ENCODE data around the gene PTPRZ1. TPM values are rescaled to one million over a fixed set of nuclear protein-coding genes. Genes with fewer than 3 reads are reported as not detected.
A peak's percentile ranks its signal among the peaks of the same experiment; 100 is the strongest.

The PTPRZ1 gene
- total RNA-seq, 1 donor from 2014 or later = 154 TPM

- Mint-ChIP-seq H3K27ac (no peak overlapping the region), H3K36me3 (peaks cover 45% of the 10 kb centered on the region), H3K27me3 (ENCODE audit: insufficient read depth, low read depth) (no peaks in the 10 kb centered on the region), H3K4me3 (no peak overlapping the region), H3K9me3 (no peaks in the 10 kb centered on the region), H3K4me1 (peaks cover 3% of the 10 kb centered on the region)
- peaks cover 31% of the 10 kb centered on the region for H3K36me3 ChIP-seq
- no peaks in the 10 kb centered on the region for H3K79me2 ChIP-seq (ENCODE audit: low read depth)
- DNase-seq (ENCODE audit: low spot score) = no peak
- no peak overlapping the region for H3K9ac ChIP-seq
- H3K27me3 ChIP-seq = no peaks in the 10 kb centered on the region
- H3F3A ChIP-seq (ENCODE audit: low read depth) = peaks cover 35% of the 10 kb centered on the region
- H3K4me1 ChIP-seq = no peaks in the 10 kb centered on the region
- no peak overlapping the region for H3K4me3 ChIP-seq
- no peak overlapping the region for H3K27ac ChIP-seq
- H3K4me2 ChIP-seq = no peak overlapping the region
- no peaks in the 10 kb centered on the region for H4K20me1 ChIP-seq (ENCODE audit: low read depth)
- TF ChIP-seq EZH2 (IDR thresholded peaks at IDR 0.05) (no peak), EZH2phosphoT487 (IDR thresholded peaks at IDR 0.05) (no peak), CTCF (IDR thresholded peaks at IDR 0.05) (no peak)
- no peaks in the 10 kb centered on the region for H3K9me3 ChIP-seq (ENCODE audit: low read depth)
- H2AFZ ChIP-seq (replicated peaks) = no peak overlapping the region
Observed at GRCh38 chr7:122072924-122073599, 200.1 kb downstream of the PTPRZ1 start.

GRCh38 chr7:122073635-122074034, 200.7 kb downstream of the PTPRZ1 start:
- Mint-ChIP-seq H3K27me3 (ENCODE audit: insufficient read depth, low read depth) (no peaks in the 10 kb centered on the region), H3K27ac (no peak overlapping the region), H3K4me1 (peaks cover 2% of the 10 kb centered on the region), H3K9me3 (no peaks in the 10 kb centered on the region), H3K4me3 (no peak overlapping the region), H3K36me3 (peaks cover 48% of the 10 kb centered on the region)
- no peak overlapping the region for H3K9ac ChIP-seq
- no peaks in the 10 kb centered on the region for H4K20me1 ChIP-seq (ENCODE audit: low read depth)
- H3K9me3 ChIP-seq (ENCODE audit: low read depth) = no peaks in the 10 kb centered on the region
- no peaks in the 10 kb centered on the region for H3K79me2 ChIP-seq (ENCODE audit: low read depth)
- DNase-seq (ENCODE audit: low spot score) = no peak
- no peak overlapping the region for H3K4me2 ChIP-seq
- no peak overlapping the region for H3K4me3 ChIP-seq
- H3K27ac ChIP-seq = no peak overlapping the region
- TF ChIP-seq CTCF (IDR thresholded peaks at IDR 0.05) = no peak
- no peak for TF ChIP-seq EZH2phosphoT487 (IDR thresholded peaks at IDR 0.05)
- no peak for TF ChIP-seq EZH2 (IDR thresholded peaks at IDR 0.05)
- H3F3A ChIP-seq (ENCODE audit: low read depth) = peaks cover 34% of the 10 kb centered on the region
- H2AFZ ChIP-seq (replicated peaks) = no peak overlapping the region
- H3K4me1 ChIP-seq = no peaks in the 10 kb centered on the region
- H3K27me3 ChIP-seq = no peaks in the 10 kb centered on the region
- H3K36me3 ChIP-seq = peaks cover 32% of the 10 kb centered on the region

GRCh38 chr7:122082160-122082559, 209.2 kb downstream of the PTPRZ1 start:
- H3K4me1 ChIP-seq = peaks cover 5% of the 10 kb centered on the region
- no peak overlapping the region for H3K4me2 ChIP-seq
- TF ChIP-seq CTCF (IDR thresholded peaks at IDR 0.05) = no peak
- TF ChIP-seq EZH2phosphoT487 (IDR thresholded peaks at IDR 0.05) = no peak
- no peak for TF ChIP-seq EZH2 (IDR thresholded peaks at IDR 0.05)
- no peaks in the 10 kb centered on the region for H3K9me3 Mint-ChIP-seq
- H3K79me2 ChIP-seq (ENCODE audit: low read depth) = peaks cover 6% of the 10 kb centered on the region
- no peak overlapping the region for H3K9ac ChIP-seq
- H3K27ac ChIP-seq = peak overlapping the region; percentile 37
- no peaks in the 10 kb centered on the region for H3K9me3 ChIP-seq (ENCODE audit: low read depth)
- no peak for DNase-seq (ENCODE audit: low spot score)
- peaks cover 65% of the 10 kb centered on the region for H3K36me3 Mint-ChIP-seq
- peaks cover 2% of the 10 kb centered on the region for H3K27me3 Mint-ChIP-seq (ENCODE audit: insufficient read depth, low read depth)
- peaks cover 2% of the 10 kb centered on the region for H3K4me1 Mint-ChIP-seq
- H3F3A ChIP-seq (ENCODE audit: low read depth) = peaks cover 8% of the 10 kb centered on the region
- H3K27ac Mint-ChIP-seq = no peak overlapping the region
- no peak overlapping the region for H2AFZ ChIP-seq (replicated peaks)
- no peak overlapping the region for H3K4me3 ChIP-seq
- no peak overlapping the region for H3K4me3 Mint-ChIP-seq
- H3K36me3 ChIP-seq = peaks cover 45% of the 10 kb centered on the region
- H3K27me3 ChIP-seq = no peaks in the 10 kb centered on the region
- H4K20me1 ChIP-seq (ENCODE audit: low read depth) = no peaks in the 10 kb centered on the region
